HG03066 (cell line): ENCODE data around the gene SLC38A11.

Experiments
- ATAC-seq: cut with Tn5 transposase; IDR thresholded peaks from one replicate; pipeline ENCODE4 v1.9.1; 2021; ENCODE audit warnings: low read depth; ENCODE audit not compliant: unreplicated experiment

SLC38A11 gene

GRCh38 chr2:164846276-164846675 is 109.0 kb downstream of the SLC38A11 start:
- no peak for ATAC-seq
